MM.1S (cell line): ENCODE results near the gene TUBGCP3.

ENCODE experiments used
- EZH2phosphoT487 ChIP-seq: fragments of 300-600 bp; sonication (generic); IDR thresholded peaks from 2 replicates; pipeline ENCODE4 v1.6.1; 2018; ENCODE audit warnings: antibody characterized with exemption, low read length
- TF ChIP-seq, protein P1 (sequence below): fragments of 300-600 bp; sonication (generic); IDR thresholded peaks from 2 replicates; pipeline ENCODE4 v1.5.1; 2016; ENCODE audit warnings: antibody characterized with exemption, low read length, mixed read lengths

DNA sequence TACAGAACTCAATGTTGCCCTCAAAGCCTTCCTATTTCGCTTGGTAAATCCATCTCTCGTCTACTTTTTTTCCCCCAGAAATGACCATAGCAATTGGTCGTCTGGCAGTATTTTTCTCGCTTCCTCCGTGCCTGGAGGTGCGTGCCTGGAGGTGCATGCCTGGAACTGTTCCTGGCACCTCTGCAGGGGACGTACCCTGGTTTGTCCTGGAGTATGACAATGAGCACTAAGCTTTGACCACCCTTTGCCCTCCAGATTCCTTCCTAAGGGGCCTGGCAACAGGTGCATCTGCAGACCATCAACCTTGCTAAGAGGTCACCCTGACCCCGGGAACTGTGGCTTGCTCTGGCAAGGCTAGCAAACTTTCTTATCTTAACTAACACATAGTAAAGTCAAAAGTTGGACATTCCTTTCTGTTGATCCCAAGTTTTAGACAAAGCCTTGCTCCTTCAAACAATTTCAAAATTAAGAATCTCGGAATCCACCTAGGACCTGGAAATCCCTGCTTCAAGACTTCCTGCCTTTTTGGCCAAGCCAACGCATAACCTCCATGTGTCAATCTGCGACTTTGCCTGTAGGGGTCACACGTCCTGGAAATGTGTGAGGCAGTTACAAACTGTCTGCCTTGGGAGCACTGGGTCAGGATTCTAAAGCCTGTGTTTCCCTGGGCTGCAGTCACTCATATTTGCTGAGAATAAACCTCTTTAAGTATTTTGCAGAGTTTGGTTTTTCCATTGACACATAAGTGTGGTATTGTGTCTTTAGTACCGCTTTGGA lies 28.8 kb upstream of the TUBGCP3 start:
- TF ChIP-seq, protein P1, sequence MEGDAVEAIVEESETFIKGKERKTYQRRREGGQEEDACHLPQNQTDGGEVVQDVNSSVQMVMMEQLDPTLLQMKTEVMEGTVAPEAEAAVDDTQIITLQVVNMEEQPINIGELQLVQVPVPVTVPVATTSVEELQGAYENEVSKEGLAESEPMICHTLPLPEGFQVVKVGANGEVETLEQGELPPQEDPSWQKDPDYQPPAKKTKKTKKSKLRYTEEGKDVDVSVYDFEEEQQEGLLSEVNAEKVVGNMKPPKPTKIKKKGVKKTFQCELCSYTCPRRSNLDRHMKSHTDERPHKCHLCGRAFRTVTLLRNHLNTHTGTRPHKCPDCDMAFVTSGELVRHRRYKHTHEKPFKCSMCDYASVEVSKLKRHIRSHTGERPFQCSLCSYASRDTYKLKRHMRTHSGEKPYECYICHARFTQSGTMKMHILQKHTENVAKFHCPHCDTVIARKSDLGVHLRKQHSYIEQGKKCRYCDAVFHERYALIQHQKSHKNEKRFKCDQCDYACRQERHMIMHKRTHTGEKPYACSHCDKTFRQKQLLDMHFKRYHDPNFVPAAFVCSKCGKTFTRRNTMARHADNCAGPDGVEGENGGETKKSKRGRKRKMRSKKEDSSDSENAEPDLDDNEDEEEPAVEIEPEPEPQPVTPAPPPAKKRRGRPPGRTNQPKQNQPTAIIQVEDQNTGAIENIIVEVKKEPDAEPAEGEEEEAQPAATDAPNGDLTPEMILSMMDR, result peak; percentile 71
- no peak for TF ChIP-seq EZH2phosphoT487
